Endodermal cell (in vitro differentiated cells): ENCODE results near the gene ANKRD33B. TPM values are rescaled to one million over a fixed set of nuclear protein-coding genes. Genes with fewer than 3 reads are reported as not detected.
"Not testable (repeated sequence)": the region's sequence is repeated elsewhere in the genome, so short reads cannot be mapped to it uniquely, and the experiment has no call there.

ENCODE experiments used
- DNase-seq: peaks from one replicate; pipeline ENCODE4 v3.0.0-alpha.2; 2017
- H3K27ac ChIP-seq: 2 replicates; pipeline ENCODE4 v1.5.1; 2013; ENCODE audit warnings: mild to moderate bottlenecking, low read depth, low read length, moderate library complexity
- H3K27me3 ChIP-seq: 2 replicates; pipeline ENCODE4 v1.6.1; 2013; ENCODE audit warnings: mild to moderate bottlenecking, low read length, moderate library complexity; ENCODE audit not compliant: insufficient read depth, control insufficient read depth, poor library complexity, severe bottlenecking
- H3K36me3 ChIP-seq: 2 replicates; pipeline ENCODE4 v1.7.0; 2013; ENCODE audit warnings: mild to moderate bottlenecking, low read length, moderate library complexity; ENCODE audit not compliant: control insufficient read depth, insufficient read depth
- H3K4me1 ChIP-seq: one replicate; pipeline ENCODE4 v1.7.0; 2013; ENCODE audit warnings: low read length; ENCODE audit not compliant: control insufficient read depth, insufficient read depth
- H3K4me3 ChIP-seq: 2 replicates; pipeline ENCODE4 v1.5.1; 2013; ENCODE audit warnings: mild to moderate bottlenecking, low read length, moderate library complexity
- H3K9ac ChIP-seq: 2 replicates; pipeline ENCODE4 v1.6.1; 2013; ENCODE audit warnings: mild to moderate bottlenecking, low read length, moderate library complexity; ENCODE audit not compliant: poor library complexity, severe bottlenecking; ENCODE audit errors: extremely low read depth
- H3K9me3 ChIP-seq: 2 replicates; pipeline ENCODE4 v1.6.1; 2013; ENCODE audit warnings: mild to moderate bottlenecking, low read length, moderate library complexity; ENCODE audit not compliant: control insufficient read depth
- H3K27ac Mint-ChIP-seq: 2 replicates; pipeline ENCODE4 v1.8.0; 2020; ENCODE audit warnings: mixed read lengths
- H3K27me3 Mint-ChIP-seq: 2 replicates; pipeline ENCODE4 v1.8.0; 2021; ENCODE audit warnings: mild to moderate bottlenecking, mixed read lengths; ENCODE audit not compliant: insufficient read depth
- H3K36me3 Mint-ChIP-seq: 2 replicates; pipeline ENCODE4 v1.8.0; 2020; ENCODE audit warnings: low read depth, mixed read lengths
- H3K4me1 Mint-ChIP-seq: 2 replicates; pipeline ENCODE4 v1.8.0; 2020; ENCODE audit warnings: mixed read lengths
- H3K4me3 Mint-ChIP-seq: 2 replicates; pipeline ENCODE4 v1.8.0; 2020; ENCODE audit warnings: mild to moderate bottlenecking, moderate library complexity, mixed read lengths
- H3K9me3 Mint-ChIP-seq: 2 replicates; pipeline ENCODE4 v1.8.0; 2020; ENCODE audit warnings: mild to moderate bottlenecking, mixed read lengths
- WGBS, 2 experiments: methylation state at CpG; one replicate each; pipeline versions ENCODE4 v1.1.5 to v1.1.7; 2013; ENCODE audit warnings: missing lambda C conversion rate in 2 of 2, mixed read lengths in 1 of 2; ENCODE audit not compliant: insufficient coverage in 1 of 2, insufficient read length in 1 of 2; 5-methylcytosine and 5-hydroxymethylcytosine counted together
- total RNA-seq, 2 donors: library from RNA; stranded (reverse); fragmentation: NEBNext Ultra II Directional in 1 of 2; extraction: Animal tissue kit (Norgen Biotek cat#: 25700) in 1 of 2; gene quantifications; 2 replicates in 1 of 2; 3 replicates in 1 of 2; pipeline ENCODE4 v1.2.1, GENCODE V29; 2021
- TF ChIP-seq, protein P1 (sequence below): fragments of 200-600 bp; sonication (generic); conservative IDR thresholded peaks from 2 replicates; pipeline ENCODE4 v1.5.0; 2021; ENCODE audit warnings: antibody characterized with exemption, mild to moderate bottlenecking

The ANKRD33B gene
- total RNA-seq, 2 donors from 2014 or later: 21.9 to 37.2 TPM

DNA sequence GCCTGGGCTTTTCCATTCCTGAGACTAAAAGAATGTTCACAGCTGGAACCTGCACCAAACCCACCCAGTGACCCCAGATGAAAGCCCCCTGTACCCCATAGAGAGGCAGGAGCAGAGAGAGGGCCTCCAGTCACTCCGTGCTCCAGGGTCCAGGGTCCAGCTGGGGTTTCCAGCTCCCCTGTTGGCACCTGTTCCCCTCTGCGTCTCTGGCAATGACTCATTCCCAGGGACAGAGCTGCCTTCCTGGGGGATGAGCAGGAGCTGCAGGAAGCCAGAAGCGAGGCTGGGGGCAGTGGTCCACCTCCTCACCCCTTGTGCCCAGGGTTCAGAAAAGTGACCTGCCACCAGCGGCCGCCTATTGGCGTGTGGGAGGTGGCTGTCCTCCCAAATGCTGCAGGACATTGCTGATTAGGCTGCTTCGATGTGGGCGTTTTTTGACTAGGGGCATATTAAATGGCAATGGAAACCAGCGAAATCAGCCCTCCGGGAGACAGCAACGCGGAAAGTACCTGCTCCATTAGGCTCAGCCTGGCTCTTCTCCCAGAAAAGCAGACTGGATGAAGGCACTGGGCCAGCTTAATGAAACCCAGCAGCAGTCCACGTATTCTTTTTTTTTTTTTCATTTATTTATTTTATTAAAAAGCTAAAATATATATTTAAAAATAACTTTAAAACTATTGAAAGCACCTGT lies 99.8 kb downstream of the ANKRD33B start:
- 78 to 83% methylated on average over 12 of the region's 13 CpGs for WGBS, 2 experiments
- DNase-seq: no peak

DNA sequence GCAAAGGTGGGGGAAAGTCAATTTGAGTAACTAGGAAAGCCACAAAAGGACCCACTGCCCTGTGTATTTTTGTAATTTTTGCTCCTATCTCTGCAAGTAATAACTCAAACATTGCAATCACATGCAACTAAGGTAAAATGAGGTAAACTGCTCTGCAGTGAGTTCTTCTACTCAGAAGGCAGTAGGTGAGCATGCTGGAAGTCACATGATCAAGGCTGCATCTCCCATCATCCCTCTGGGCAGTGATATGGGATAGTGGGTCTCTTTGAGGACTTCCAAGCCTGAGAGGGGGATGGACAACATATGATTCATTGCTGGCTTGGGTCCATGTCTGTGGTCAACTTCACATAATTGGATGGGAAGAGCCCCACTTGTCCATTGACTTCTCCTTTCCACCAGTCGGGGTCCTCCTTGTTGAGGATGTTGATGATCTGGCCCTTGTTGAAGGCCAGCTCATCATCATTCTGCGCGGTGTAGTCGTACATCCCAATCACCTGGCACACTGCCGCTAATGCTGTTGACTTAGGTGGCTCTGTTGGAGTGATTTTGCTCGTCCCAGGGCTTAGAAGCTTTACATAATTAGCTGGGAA lies 100.4 kb downstream of the ANKRD33B start:
- H3K4me3 Mint-ChIP-seq, H3K27ac Mint-ChIP-seq, DNase-seq, H3K27me3 ChIP-seq, H3K9ac ChIP-seq, H3K36me3 Mint-ChIP-seq, H3K27me3 Mint-ChIP-seq, H3K36me3 ChIP-seq, H3K9me3 Mint-ChIP-seq, H3K4me1 Mint-ChIP-seq, H3K4me1 ChIP-seq, H3K27ac ChIP-seq, H3K9me3 ChIP-seq, H3K4me3 ChIP-seq: not testable (repeated sequence)
- WGBS, 2 experiments: 91 to 95% methylated on average over 5 to 6 of the region's 6 CpGs

More for the DNA sequence above, 99.8 kb downstream of the ANKRD33B start:
- H3K36me3 ChIP-seq: no peaks in the 10 kb centered on the region
- no peaks in the 10 kb centered on the region for H3K4me1 ChIP-seq
- H3K9me3 ChIP-seq: no peaks in the 10 kb centered on the region
- no peaks in the 10 kb centered on the region for H3K27me3 ChIP-seq
- H3K27ac ChIP-seq: no peak overlapping the region
- Mint-ChIP-seq H3K4me3 (no peak overlapping the region), H3K27ac (no peak overlapping the region), H3K36me3 (no peaks in the 10 kb centered on the region), H3K27me3 (peaks cover 2% of the 10 kb centered on the region), H3K4me1 (no peaks in the 10 kb centered on the region), H3K9me3 (no peaks in the 10 kb centered on the region)
- H3K4me3 ChIP-seq: no peak overlapping the region
- TF ChIP-seq, protein P1, sequence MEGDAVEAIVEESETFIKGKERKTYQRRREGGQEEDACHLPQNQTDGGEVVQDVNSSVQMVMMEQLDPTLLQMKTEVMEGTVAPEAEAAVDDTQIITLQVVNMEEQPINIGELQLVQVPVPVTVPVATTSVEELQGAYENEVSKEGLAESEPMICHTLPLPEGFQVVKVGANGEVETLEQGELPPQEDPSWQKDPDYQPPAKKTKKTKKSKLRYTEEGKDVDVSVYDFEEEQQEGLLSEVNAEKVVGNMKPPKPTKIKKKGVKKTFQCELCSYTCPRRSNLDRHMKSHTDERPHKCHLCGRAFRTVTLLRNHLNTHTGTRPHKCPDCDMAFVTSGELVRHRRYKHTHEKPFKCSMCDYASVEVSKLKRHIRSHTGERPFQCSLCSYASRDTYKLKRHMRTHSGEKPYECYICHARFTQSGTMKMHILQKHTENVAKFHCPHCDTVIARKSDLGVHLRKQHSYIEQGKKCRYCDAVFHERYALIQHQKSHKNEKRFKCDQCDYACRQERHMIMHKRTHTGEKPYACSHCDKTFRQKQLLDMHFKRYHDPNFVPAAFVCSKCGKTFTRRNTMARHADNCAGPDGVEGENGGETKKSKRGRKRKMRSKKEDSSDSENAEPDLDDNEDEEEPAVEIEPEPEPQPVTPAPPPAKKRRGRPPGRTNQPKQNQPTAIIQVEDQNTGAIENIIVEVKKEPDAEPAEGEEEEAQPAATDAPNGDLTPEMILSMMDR: no peak
- no peak overlapping the region for H3K9ac ChIP-seq

DNA sequence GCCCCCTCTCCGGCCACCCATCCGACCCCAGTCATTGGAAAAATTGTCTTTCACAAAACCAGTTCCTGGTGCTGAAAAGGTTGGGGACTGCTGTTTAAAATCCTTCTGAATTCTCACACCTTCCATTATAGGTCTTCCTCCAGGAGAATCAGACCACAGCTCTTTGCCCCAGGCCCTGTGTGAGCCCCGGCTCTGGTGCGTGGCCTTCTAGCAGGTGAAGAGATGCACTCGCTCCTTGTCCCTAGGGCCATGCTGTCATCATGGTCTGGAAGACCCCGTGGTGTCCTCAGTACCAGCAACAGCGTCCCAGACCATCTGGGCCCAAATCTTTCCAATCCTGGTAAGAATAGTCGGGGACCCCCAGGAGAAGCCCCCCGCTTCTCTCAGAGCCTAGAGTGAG lies 101.9 kb downstream of the ANKRD33B start:
- DNase-seq: no peak
- Mint-ChIP-seq H3K27ac (no peak overlapping the region), H3K4me3 (no peak overlapping the region), H3K9me3 (no peaks in the 10 kb centered on the region), H3K36me3 (no peaks in the 10 kb centered on the region), H3K27me3 (peaks cover 6% of the 10 kb centered on the region), H3K4me1 (no peaks in the 10 kb centered on the region)
- no peaks in the 10 kb centered on the region for H3K9me3 ChIP-seq
- H3K4me1 ChIP-seq: no peaks in the 10 kb centered on the region
- 90 to 96% methylated on average over 5 to 9 of the region's 9 CpGs for WGBS, 2 experiments
- TF ChIP-seq, protein P1: no peak
- H3K4me3 ChIP-seq: no peak overlapping the region
- no peaks in the 10 kb centered on the region for H3K27me3 ChIP-seq
- no peaks in the 10 kb centered on the region for H3K36me3 ChIP-seq
- H3K27ac ChIP-seq: no peak overlapping the region
- H3K9ac ChIP-seq: no peak overlapping the region
